ENCODE measurements around the gene RAPGEF2.

RAPGEF2 gene

DNA sequence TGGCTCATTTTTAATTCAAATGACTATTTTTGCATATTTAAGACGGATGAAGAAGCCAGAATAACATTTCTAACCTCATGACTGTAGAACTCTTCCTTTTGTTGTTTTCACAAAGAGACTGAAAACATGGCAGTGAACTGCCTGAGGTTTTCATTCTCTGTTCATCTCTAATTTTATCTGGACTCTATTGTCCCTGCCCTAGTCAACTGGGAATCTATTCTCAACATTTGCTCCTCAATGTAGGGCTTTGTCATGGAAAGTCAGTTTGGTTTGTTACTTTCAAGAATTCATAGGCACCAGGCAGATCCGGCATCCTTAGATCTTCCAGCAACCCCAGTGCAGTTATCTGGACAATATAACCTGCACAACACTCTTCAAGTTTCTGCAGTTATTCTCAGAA is 277.0 kb downstream of the RAPGEF2 start:
- DNase-seq, result no peak

DNA sequence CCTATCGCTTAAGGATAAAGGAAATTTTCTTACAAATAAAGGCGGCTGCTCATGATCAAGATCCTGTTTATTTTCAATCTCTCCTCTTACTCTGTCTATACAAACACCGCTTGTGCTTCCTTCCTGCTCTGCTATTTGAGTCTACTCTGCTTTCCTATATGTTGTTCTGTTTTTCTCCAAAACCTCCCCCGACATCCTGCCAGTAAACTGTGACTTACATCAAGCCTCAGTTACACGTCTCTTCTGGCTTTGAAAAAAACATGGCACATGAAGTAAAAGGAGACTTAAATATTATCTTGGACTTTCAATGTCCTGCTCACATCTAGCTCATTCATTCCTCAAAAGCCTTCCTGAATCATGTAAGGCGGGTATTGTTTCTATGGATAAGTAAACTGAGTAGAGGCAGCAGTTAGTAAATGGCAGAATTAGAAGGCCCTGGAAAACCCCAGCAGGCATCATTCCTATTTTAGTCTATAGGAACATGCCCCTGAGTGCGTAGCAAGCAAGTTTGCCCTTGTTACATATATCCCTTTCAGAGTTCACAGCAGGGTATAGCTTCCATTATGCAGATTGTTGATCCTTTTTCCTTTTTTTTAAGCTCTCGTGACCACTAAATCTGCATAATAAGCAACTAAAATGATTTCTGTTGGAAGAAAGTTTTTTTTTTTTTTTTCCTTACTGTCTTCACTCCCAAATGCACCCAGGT is 280.1 kb downstream of the RAPGEF2 start:
- DNase-seq, result no peak

DNA sequence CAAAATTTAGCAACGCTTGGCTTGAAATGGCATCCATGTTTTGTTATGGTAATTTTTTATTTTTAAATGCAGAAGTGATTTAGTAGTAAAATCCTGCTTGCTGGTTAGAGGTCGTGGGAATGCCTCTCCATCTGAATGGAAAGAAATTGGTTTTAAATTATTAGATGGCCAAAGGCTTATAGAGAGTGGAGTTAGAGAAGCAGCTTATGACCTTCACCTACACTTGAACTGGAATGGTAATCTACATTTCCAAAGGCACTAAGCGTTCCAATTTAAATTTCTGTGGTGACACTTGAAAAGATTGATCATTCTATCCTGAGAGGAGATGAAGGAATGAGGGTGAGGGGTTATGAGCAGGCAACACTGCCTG is 280.7 kb downstream of the RAPGEF2 start:
- no peak for DNase-seq

DNA sequence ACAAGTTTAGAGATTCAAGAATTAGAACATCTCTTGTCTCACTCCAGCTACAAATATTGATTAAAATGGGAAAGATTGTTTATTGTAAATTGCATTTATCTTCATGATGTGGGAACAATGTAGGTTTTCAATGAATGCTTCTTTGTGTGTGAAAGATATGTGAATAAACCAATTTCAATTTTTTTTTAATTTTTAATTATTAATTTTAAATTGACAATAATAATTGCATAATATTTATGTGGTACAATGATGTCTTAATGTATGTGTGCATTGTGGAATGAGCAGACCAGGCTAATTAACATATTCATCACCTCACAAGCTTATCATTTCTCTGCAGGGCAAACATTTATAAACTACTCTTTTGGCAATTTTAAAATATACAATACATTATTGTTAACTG is 281.1 kb downstream of the RAPGEF2 start:
- DNase-seq, result no peak

DNA sequence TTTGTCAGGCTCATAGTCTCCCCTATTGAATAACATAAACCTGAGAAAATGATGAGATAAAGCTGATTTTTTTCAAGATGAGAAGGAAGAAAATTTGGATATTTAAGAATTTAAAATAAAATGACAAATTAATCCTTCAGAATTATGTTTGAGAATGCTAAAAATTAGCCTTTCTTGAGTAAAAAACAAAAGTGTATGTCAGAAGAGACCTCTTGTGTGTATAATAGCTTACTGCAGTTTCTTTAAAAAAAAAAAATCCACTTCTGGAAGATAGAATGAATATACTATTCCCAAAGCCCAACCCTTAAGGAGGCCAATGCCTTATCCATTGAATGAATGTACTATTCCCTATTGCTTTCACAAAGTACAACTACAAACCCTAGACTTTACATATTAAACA is 281.8 kb downstream of the RAPGEF2 start:
- no peak for DNase-seq

DNA sequence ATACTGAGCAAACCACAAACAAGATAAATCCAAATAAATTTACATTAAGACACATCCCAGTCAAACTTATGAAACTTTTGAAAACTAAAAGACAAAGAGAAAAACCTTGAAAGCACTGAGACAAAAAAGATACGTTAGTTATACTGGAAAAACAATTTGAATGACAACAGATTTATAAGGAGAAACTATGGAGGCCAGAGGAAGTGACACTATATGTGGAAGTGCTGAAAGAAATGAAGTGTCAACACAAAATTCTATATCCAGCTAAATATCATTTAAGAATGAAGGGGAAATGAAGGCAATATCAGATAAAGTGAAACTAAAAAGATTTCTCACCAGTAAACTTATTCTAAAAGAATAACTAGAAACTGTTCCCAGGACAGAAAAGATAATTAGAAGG is 283.7 kb downstream of the RAPGEF2 start:
- DNase-seq, result no peak

DNA sequence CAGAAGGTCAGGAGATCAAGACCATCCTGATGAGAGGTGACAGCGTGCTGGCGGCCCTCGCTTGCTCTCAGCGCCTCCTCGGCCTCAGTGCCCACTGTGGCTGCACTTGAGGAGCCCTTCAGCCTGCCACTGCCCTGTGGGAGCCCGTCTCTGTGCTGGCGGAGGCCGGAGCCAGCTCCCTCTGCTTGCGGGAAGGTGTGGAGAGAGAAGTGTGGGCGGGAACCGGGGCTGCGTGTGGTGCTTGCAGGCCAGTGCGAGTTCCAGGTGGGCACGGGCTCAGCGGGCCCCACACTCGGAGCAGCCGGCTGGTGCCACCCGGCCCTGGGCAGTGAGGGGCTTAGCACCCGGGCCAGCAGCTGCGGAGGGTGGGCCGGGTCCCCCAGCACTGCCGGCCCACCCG is 286.9 kb downstream of the RAPGEF2 start:
- no peak for DNase-seq

DNA sequence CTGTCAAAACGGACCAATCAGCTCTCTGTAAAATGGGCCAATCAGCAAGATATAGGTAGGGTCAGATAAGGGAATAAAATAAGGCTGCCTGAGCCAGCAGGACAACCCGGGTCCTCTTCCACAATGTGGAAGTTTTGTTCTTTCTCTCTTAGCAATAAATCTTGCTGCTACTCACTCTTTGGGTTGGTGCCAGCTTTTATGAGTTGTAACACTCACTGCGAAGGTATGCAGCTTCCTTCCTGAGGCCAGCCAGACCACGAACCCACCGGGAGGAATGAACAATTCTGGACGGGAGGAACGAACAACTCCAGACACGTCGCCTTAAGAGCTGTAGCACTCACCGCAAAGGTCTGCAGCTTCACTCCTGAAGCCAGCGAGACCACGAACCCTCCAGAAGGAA is 287.8 kb downstream of the RAPGEF2 start:
- no peak for DNase-seq

DNA sequence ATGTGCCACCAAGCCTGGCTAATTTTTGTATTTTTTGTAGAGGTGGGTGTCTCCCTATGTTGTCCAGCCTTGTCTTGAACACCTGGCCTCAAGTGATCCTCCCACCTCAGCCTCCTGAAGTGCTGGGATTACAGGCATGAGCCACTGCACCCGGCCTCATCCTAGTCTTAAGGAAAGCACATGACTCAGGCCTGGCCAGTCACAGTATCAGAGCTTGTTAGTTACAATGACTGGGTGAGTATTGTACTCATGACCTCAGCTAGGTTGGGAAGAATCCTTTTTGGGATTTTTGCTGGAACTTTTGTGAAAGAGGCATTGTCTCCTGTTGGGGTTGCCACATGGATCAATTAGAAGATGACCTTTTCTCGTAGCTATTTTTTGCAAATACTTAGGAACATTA is 292.8 kb downstream of the RAPGEF2 start:
- DNase-seq, result no peak

DNA sequence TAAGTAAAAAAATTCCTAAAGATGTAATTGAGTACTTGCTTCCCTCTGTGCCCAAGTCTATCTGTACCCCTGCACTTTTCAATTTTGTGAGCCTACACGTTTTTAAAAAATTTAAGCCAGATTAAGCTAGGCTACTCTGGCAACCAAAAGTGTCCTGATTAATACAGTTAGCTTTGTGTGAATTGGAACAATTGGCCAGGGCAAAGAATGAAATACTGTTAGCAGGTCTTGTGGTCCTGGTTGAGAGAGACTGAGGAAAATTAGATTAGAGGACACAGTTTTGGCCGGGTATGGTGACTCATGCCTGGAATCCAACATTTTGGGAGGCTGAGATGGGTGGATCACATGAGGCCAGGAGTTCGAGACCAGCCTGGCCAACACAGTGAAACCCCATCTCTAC is 293.3 kb downstream of the RAPGEF2 start:
- DNase-seq, result no peak

DNA sequence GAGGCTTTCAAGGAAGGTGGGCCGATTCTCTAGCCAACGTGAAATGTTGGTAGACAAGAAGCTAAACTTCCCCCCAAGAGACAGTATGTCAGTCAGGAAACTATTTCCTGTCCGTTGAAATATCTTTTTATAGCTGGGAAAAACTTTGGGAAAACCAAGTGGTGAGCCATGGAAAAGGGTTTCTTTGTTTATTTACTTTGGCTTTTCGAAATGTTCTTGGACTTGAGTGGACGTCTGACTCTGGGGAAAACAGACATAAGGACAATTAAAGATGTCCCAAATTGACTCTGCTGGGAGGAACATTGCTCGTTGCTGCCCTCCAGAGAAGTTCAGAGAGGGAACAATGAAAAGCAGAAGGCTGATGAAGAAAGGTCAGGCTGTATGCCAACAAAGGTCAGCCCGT is 295.4 kb downstream of the RAPGEF2 start:
- DNase-seq, result no peak

DNA sequence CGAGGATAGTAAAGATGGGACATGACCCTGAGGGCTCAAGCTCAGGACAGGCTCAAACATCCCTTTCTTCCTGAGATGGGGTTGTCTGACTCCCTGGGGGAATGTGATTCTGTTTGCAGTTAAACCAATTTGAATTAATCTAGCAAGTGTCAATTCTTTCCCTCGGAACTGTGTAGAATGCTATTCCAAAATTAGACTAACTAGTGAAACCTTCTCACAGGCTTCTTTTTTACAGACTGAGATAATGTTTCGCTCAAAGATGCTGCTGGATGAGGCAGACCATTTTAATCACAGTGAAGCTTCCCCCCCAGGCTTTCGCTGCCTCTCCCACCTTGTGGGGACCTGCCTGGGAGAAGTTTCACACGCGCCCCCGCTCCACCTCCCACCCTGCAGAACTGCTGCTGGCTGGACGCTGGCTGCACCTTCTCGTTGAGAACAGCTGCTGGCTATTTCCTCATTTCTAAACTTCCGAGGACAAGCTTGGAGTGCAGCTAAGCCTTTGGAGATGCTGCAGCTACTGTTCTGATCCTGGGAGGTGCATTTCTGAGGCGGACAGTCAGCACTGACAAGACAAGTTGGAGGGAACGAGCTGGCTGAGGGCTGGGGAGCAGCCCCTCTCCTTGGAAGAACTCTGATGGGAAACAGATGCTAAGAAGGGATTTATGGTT is 297.8 kb downstream of the RAPGEF2 start:
- no peak for DNase-seq

DNA sequence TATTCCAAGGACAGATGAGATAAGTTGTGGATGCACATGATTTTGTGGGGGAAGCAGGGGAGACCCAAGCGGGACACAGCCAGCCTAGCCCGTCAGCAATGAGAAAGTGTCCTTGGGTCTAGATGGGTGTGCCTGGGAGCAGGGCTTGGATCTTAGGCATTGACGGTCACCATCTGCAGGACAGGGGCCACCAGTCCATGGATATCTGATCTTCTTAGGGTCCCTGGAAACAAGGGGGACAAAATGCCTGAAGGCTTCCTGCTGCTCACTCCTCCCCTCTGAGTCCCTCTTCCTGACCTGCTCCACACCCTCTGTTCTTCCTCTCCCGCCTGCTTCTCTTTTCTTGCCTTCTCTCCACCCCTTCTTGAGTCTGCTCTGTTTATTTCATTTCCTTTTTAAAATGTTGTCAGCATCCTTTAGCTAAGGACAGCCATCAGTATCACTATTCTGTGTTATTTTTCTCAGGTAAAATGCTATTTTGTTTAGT is 298.4 kb downstream of the RAPGEF2 start:
- DNase-seq, result no peak

DNA sequence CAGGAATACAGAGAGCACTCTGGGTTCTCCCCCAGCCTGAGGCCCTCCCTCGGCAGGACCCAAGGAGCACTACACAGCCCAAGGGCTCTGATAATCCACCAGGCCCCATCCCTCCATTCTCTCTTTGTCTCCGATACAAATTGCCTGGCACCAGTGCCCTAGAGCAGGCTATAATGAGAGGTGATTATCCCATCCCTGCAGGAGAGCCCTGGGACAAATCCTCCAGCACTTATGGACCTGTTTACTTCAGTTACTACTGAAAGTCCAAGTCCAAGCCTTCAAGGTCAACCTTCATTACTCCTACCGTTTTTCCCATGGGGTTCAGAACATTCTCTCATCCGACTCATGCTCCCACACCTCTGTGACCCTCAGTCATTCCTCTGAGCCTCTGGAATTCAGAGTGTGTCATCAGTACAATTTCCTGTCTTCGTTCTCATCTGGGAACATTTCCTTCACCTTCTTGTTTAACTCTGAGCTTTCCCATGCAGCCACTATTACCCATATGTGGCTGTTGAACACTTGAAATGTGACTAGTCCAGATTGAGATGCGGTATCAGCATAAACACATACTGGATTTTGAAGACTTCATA is 299.0 kb downstream of the RAPGEF2 start:
- no peak for DNase-seq
